ENCODE measurements around the gene TNNI3K. TPM values are rescaled to one million over a fixed set of nuclear protein-coding genes. Genes with fewer than 3 reads are reported as not detected.

TNNI3K gene
- total and polyA plus RNA-seq, 9 of the 15 experiments (the other 6 are each of a cell fraction or from before 2014, with no cell fraction given) = 0.21 to 0.53 (median 0.32) TPM; not detected in 5

- Histone ChIP-seq H3K27me3 (ENCODE audit: control insufficient read depth in 2 of 2, insufficient read depth in 2 of 2, low read length in 2 of 2) (no peaks in the 10 kb centered on the region), H3K9ac (ENCODE audit: insufficient read depth in 1 of 2, low read depth in 2 of 2, low read length in 2 of 2) (no peak overlapping the region), H3K27ac (ENCODE audit: extremely low read depth, low read depth, low read length) (no peak overlapping the region), H3K4me1 (replicated peaks in 1 of 2; ENCODE audit: control insufficient read depth in 2 of 2, insufficient read depth in 2 of 2, low read length in 2 of 2) (no peaks in the 10 kb centered on the region), H4K20me1 (replicated peaks; ENCODE audit: control insufficient read depth, insufficient read depth, low read length) (no peaks in the 10 kb centered on the region), H3K36me3 (ENCODE audit: control insufficient read depth, insufficient read depth, low read length) (no peaks in the 10 kb centered on the region), H3K4me3 (no peak overlapping the region), H3K79me2 (ENCODE audit: control insufficient read depth, insufficient read depth, low read length) (no peaks in the 10 kb centered on the region), H2AFZ (ENCODE audit: low read depth, low read length) (no peak overlapping the region), H3K9me1 (ENCODE audit: control insufficient read depth, insufficient read depth, low read length) (no peaks in the 10 kb centered on the region), H3K4me2 (ENCODE audit: insufficient read depth, low read length) (no peak overlapping the region), H3K9me3 (replicated peaks; ENCODE audit: control insufficient read depth, insufficient read depth, low read depth, low read length) (no peaks in the 10 kb centered on the region)
- BruUV-seq (replicated peaks) = no TSS peak
- ChIA-PET POLR2A (no interaction called here), CTCF (ENCODE audit: low intra/inter-chr PET ratio) (no interaction called here)
- FAIRE-seq = no peak
- TF ChIP-seq CBX3 (IDR thresholded peaks at IDR 0.05; ENCODE audit: borderline replicate concordance in 1 of 2, low read length in 2 of 2) = no peak
- TF ChIP-seq MXI1 (IDR thresholded peaks at IDR 0.05; ENCODE audit: low read depth, low read length) = no peak
- no peak for TF ChIP-seq SRSF9 (IDR thresholded peaks at IDR 0.05; ENCODE audit: borderline replicate concordance, low read depth, low read length)
- TF ChIP-seq RHOXF2B (CRISPR knock-in tag; conservative IDR thresholded peaks at IDR 0.05) = no peak
- TF ChIP-seq THAP7 (CRISPR knock-in tag; IDR thresholded peaks at IDR 0.05) = no peak
- no peak for TF ChIP-seq NCOA1 (IDR thresholded peaks at IDR 0.05; ENCODE audit: low read depth)
- TF ChIP-seq TCF3 (CRISPR knock-in tag; IDR thresholded peaks at IDR 0.05) = no peak
- no peak for TF ChIP-seq ARID2 (IDR thresholded peaks at IDR 0.05)
- no peak for TF ChIP-seq ZNF449 (CRISPR knock-in tag; IDR thresholded peaks at IDR 0.05)
- TF ChIP-seq ZNF217 (CRISPR knock-in tag; IDR thresholded peaks at IDR 0.05) = no peak
- 1% methylated on average over 6 of the region's 6 CpGs for WGBS (ENCODE audit: insufficient coverage, low coverage, missing lambda C conversion rate)
- ATAC-seq = no peak
- in situ Hi-C loops (cut with MboI) = no loop called here
- DNase-seq (ENCODE audit: extremely low read depth in 1 of 4, low spot score in 3 of 4) = no peak
- intact Hi-C loops (cut with micrococcal nuclease) = no loop called here
Observed at GRCh38 chr1:74425676-74426075, 190.5 kb downstream of the TNNI3K start.

Measured in K562 (cell line).